IPS-NIHi7 (cell line): ENCODE results near the gene OVCA2.
A peak's percentile ranks its signal among the peaks of the same experiment; 100 is the strongest.

Experiments used
- DNase-seq: peaks from one replicate; pipeline ENCODE4 v3.0.0; 2012; ENCODE audit warnings: mixed read lengths; ENCODE audit errors: extremely low spot score

The OVCA2 gene

GRCh38 chr17:2064980-2065785, 23.4 kb downstream of the OVCA2 start:
- peak; percentile 81 for DNase-seq

DNA sequence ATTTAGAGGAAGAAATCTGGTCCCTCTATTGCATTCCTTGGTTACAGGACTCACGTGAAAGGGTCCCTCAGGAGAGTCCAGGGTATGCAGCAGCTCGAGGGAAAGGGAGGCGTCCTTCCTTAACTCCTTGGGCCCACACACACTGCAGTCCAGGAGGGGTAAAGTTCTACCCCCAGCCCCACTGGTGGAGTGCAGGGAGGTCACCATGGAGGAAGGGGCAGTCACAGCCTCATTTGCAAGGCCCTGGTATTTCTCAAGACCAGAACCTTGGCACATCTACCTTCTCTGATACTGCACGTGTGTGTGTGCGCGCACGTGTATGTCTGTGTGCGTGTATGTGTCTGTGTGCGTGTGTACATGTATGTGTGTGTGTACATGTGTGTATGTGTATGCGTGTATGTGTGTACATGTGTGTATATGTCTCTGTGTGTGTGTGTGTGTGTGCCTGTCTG, 24.2 kb downstream of the OVCA2 start:
- DNase-seq: no peak

- DNase-seq: no peak
These were observed 25.3 kb downstream of the OVCA2 start for GRCh38 chr17:2067048-2067561.

DNA sequence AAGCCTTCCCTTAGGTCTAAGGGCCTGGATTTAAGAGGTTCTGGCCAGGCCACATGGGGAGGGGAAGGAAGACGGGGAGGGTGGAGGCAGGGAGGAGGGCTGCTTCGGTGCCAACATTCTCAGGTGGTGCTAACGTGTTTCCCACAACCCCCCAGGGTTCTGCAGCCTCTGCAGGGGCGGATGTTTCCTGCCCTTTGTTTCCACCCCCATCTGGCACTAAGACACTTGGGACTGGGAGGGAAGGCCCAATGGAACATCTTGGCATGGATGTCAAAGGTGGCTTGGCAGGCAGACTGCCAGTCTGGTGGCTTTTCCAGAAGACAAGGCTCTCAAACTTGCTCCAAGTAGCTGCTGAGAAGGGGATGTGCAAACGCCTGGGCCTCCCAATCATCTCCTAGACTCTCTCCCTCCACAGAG, 25.8 kb downstream of the OVCA2 start:
- no peak for DNase-seq

- no peak for DNase-seq
These were observed 26.3 kb downstream of the OVCA2 start for GRCh38 chr17:2068031-2068518.

- DNase-seq: no peak
These were observed 26.8 kb downstream of the OVCA2 start for GRCh38 chr17:2068519-2069051.

- DNase-seq: peak; percentile 51
These were observed 28.6 kb downstream of the OVCA2 start for GRCh38 chr17:2070241-2071023.

GRCh38 chr17:2071024-2071385, 29.2 kb downstream of the OVCA2 start:
- DNase-seq: no peak

DNA sequence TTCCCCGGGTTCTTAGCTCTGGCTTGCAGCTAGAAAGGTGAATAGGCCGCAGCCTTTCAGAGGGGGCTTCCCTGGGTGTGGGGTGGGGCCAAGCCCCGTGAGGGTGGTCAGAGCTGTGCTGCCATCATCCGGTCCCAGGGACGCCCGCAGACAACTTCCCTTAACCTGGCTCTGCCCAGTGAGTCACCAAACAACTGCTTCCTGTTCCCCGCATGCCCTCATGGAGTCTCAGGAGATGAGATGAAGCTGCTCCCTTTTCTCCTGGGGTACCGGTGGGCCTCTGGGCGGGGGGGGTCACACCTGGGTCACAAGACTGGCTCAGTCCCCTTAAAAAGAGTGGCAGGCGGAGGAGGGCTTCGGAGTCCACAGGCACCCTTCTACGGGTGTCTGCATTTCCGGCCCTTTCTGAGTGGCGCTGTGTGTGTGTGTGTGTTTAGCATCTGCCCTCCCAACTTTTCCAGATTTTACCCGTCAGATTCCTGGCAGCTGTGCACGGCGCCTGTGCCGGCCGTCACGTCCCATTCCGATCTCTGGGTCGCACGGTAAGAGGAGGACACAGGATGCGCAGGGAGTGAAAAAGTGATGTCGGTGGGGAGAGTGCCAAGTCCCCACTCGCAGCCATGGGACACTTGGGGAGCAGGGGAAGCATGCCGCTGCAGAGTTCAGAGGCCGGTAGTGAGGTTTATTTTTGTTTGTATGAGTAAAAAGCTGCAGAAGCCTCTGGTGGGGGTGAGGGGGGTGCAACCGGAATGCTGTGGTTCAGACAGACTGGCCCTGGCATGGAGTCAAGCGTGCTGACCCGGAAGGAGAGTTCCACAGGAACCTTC, 29.8 kb downstream of the OVCA2 start:
- no peak for DNase-seq

- no peak for DNase-seq
These were observed 33.1 kb downstream of the OVCA2 start for GRCh38 chr17:2074919-2075318.

GRCh38 chr17:2075336-2076086, 33.7 kb downstream of the OVCA2 start:
- DNase-seq: no peak

DNA sequence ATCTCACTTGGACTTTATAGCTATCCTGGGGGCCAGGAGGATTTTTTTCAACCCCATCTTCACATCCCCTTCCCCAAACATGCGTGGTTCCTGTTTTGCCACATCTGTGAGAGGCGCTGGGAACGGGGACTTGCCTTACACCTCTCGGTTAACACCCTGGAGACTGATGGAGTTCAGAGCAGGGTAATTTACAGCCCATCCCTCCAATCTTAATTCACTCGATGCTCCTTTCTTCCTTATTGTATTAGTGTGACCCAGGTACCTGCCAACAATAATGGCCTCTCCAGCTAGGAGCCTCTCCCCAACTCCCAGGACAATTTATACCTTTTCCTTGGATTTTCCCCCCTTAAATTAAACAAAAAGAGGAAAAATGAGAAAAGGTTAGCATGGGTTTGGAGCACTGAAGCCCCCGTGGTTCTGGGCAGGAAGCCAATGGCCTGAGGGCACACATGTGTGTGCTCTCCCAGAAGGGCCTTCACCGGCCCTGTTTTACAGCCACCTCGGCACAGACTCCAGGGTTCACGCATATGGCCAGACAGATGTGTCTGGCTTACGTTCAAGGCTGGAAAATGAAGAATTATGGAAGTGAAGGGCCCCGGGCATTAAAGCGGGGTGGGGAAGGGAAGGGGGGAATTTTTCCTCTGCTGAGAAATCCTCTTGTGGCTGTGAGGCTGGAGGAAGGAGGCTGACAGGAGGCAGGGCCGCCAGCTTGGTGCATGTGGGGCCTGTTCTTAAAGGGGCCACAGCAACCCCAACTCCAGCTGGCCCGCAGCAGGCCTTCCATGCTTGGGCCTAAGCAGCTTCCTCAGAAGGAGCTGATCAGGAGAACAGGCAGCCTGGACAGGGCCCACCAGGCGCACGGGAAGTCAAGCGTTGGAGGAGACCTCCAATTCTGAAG, 34.5 kb downstream of the OVCA2 start:
- DNase-seq: no peak

DNA sequence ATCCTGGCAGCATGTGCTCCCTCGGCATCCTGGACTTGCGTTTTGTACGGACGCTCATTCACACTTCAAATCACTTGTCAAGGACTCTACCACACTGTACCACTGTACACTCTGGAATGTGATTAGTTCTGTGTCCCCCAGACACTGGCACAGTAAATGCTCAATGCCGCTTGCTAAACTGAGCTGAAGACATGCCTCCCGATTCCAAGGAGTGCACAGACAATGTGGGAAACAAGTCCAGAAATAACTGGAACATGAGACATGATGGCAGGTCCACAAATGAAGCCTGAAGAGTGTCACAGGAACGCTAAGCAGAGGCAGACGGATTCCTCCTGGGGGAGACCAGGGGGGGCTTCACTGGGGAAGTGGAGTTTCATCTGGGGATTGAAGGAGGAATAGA, 35.2 kb downstream of the OVCA2 start:
- DNase-seq: no peak

- no peak for DNase-seq
These were observed 39.7 kb downstream of the OVCA2 start for GRCh38 chr17:2081564-2081963.

DNA sequence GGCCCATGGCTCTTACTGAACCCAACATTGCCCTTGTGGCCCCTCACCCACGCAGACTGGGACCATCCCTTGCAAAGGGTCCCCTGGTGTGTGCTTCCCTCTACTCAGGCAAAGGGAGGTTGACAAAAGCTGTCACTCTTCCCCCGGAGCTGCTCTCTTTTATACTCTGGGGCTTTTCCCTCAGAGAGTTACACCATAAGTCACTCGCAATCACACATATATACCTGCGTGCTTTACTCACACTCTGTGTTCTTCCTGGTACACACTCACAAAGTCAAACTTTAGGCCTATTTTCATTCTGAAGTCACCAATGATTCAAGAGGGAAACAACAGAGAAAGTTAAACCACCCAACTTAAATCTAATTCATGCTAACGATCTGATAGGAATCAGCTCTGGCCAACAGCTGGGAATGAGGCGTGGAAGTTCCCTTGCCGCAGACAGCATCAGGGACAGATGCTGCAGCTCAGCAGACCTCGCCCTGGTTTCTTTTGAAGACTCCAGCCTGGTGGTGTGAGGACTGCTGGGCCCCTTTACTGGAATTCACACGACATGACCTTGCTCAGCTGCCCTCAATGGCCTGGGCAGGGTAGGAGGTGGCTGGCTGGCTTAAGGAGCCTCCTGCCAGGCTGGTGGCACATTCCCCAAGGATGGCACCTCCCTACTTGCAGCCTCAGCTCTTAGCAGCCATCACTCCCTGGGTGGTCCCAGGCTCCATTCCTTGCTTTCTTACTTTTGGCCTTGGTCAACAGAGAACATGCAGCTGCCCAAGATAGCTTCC, 40.4 kb downstream of the OVCA2 start:
- DNase-seq: no peak

DNA sequence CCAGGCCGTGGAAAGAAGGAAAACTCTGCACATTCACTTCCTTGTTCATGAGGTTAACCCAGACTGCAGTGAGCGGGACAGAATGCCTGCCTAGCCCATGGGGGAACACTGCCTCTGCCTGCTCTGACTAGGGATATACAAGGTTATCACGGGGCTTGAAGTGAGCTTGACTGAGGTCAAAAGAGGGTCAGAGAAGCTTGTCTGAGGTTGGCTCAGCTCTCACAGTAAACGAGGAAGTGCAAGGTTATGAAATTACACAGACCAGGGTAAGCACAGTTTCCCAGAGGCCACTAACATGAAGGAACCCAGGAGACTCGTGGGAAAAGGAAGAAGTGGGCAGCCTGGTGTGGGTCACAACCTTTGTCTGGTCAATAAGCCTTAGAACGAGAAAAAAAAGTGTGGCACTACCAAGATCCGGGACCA, 41.8 kb downstream of the OVCA2 start:
- DNase-seq: no peak

DNA sequence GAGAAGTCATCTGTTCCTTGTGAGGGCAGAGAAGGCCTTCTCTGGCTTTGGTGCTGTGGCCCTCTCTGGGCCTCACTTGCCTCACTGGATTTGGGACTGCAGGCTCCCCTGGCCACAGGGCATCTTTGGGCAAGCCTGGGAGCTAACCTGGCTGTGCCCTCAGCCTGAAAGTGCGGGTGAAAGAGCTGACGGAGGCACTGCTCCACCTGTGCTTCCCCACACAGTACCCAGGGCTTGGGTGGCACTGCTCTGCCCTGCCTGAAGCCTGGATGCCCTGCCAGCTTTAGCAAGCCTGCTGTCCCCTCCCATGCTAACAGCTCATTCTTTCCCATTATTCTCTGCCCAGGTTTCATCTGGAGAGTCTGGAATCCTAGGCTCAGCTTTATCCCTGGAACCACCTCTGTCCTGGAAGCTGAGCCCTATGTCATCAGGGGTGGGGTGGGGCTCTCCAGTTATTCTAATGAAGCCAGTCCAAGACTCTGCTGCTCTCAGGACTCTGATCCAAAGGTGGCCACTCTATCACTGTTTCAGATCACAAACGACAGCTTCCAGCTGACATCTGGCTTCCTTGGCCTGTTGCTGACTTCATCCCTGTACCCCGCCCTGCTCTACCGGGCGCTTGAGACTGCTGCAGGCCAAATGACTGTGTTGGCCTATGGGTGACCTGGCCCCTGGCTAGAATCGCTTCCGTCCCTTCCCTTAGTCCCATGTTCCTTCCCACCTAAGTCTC, 42.4 kb downstream of the OVCA2 start:
- DNase-seq: no peak
